Measurements from ENCODE around the gene IFIH1.
A peak's percentile ranks its signal among the peaks of the same experiment; 100 is the strongest.

Gene IFIH1

GRCh38 chr2:162308747-162309503 lies 9.6 kb downstream of the IFIH1 start:
- no peak for DNase-seq

GRCh38 chr2:162305901-162306300 lies 12.6 kb downstream of the IFIH1 start:
- DNase-seq: no peak

- no peak for DNase-seq
These were observed 16.6 kb downstream of the IFIH1 start for GRCh38 chr2:162301877-162302276.

GRCh38 chr2:162301151-162301804 lies 17.2 kb downstream of the IFIH1 start:
- DNase-seq: peak; percentile 54

GRCh38 chr2:162300266-162300665 lies 18.2 kb downstream of the IFIH1 start:
- no peak for DNase-seq

GRCh38 chr2:162298669-162299335 lies 19.7 kb downstream of the IFIH1 start:
- no peak for DNase-seq

GRCh38 chr2:162297925-162298552 lies 20.4 kb downstream of the IFIH1 start:
- peak; percentile 26 for DNase-seq

- no peak for DNase-seq
These were observed 23.5 kb downstream of the IFIH1 start for GRCh38 chr2:162295009-162295408.

GRCh38 chr2:162293122-162293786 lies 25.2 kb downstream of the IFIH1 start:
- no peak for DNase-seq

GRCh38 chr2:162291748-162292147 lies 26.7 kb downstream of the IFIH1 start:
- DNase-seq: no peak

GRCh38 chr2:162282765-162283425 lies 35.6 kb downstream of the IFIH1 start:
- DNase-seq: no peak

GRCh38 chr2:162280654-162281053 lies 37.8 kb downstream of the IFIH1 start:
- no peak for DNase-seq

GRCh38 chr2:162277381-162277780 lies 41.1 kb downstream of the IFIH1 start:
- DNase-seq: no peak

- DNase-seq: no peak
These were observed 50.5 kb downstream of the IFIH1 start for GRCh38 chr2:162267996-162268395.

GRCh38 chr2:162267496-162267895 lies 51.0 kb downstream of the IFIH1 start:
- DNase-seq: no peak

- no peak for DNase-seq
These were observed 52.1 kb downstream of the IFIH1 start for GRCh38 chr2:162266460-162266760.

GRCh38 chr2:162265666-162266459 lies 52.6 kb downstream of the IFIH1 start:
- DNase-seq: no peak

- DNase-seq: no peak
These were observed 57.2 kb downstream of the IFIH1 start for GRCh38 chr2:162261032-162261945.

GRCh38 chr2:162258686-162259085 lies 59.8 kb downstream of the IFIH1 start:
- DNase-seq: no peak

- no peak for DNase-seq
These were observed 60.3 kb downstream of the IFIH1 start for GRCh38 chr2:162258169-162258568.

GRCh38 chr2:162257425-162257824 lies 61.1 kb downstream of the IFIH1 start:
- no peak for DNase-seq

All from activated naive CD4-positive, alpha-beta T cell treated with Interleukin-2 at 50 U/mL for 16 hours (primary cell).